ENCODE measurements around the gene EXOC6.

Gene EXOC6

GRCh38 chr10:92894081-92894655, 45.8 kb downstream of the EXOC6 start (continued):
- TF ChIP-seq TSHZ2 (CRISPR knock-in tag; IDR thresholded peaks at IDR 0.05) (no peak), GLIS3 (CRISPR knock-in tag; IDR thresholded peaks at IDR 0.05) (no peak), TOX (CRISPR knock-in tag; IDR thresholded peaks at IDR 0.05; ENCODE audit: borderline replicate concordance) (no peak)

- TF ChIP-seq, protein P1, sequence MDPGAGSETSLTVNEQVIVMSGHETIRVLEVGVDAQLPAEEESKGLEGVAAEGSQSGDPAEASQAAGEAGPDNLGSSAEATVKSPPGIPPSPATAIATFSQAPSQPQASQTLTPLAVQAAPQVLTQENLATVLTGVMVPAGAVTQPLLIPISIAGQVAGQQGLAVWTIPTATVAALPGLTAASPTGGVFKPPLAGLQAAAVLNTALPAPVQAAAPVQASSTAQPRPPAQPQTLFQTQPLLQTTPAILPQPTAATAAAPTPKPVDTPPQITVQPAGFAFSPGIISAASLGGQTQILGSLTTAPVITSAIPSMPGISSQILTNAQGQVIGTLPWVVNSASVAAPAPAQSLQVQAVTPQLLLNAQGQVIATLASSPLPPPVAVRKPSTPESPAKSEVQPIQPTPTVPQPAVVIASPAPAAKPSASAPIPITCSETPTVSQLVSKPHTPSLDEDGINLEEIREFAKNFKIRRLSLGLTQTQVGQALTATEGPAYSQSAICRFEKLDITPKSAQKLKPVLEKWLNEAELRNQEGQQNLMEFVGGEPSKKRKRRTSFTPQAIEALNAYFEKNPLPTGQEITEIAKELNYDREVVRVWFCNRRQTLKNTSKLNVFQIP (CRISPR knock-in tag; IDR thresholded peaks at IDR 0.05; ENCODE audit: borderline replicate concordance, low read depth): no peak
- TF ChIP-seq ZFP3 (CRISPR knock-in tag; IDR thresholded peaks at IDR 0.05) (no peak), SNAI2 (CRISPR knock-in tag; IDR thresholded peaks at IDR 0.05) (no peak), ARNTL (CRISPR knock-in tag; IDR thresholded peaks at IDR 0.05; ENCODE audit: borderline replicate concordance, low read depth) (no peak)
- no peak for ATAC-seq
These were observed 49.6 kb downstream of the EXOC6 start for GRCh38 chr10:92897916-92898315.

DNA sequence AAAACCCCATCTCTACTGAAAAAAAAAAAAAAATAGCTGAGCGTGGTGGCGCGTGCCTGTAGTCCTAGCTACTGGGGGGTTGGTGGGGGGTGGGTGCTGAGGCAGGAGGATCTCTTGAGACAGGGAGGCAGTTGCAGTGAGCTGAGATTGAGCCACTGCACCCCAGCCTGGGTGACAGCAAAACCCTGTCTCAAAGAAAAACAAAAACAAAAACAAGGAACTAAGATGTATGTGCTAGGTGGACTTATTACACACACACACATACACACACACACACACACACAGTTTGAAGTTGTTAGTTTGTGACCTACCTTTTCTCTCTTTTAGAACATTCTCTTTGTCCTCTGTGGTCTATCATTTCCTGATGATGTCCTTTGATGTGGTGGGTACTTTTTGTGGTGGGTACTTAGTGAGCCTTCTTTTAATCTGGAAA, 53.5 kb downstream of the EXOC6 start:
- no peak for ATAC-seq

DNA sequence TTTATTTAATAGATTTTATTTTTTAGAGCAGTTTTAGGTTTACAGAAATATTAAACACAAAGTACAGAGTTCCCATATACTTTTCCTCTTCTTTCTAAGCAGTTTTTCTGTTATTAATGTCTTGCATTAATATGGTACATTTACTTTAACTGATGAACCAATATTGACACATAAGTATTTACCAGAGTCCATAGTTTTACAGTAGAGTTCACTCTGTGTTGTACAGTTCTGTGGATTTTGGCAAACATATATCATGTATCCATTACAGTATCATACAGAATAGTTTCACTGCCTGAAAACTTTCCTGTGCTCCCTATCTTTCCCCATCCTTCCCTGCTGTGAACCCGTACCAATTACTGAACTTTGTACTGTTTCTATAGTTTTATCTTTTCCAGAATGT, 55.3 kb downstream of the EXOC6 start:
- no peak for ATAC-seq

More for the DNA sequence above, 53.5 kb downstream of the EXOC6 start:
- TF ChIP-seq BACH2 (CRISPR knock-in tag; IDR thresholded peaks at IDR 0.05; ENCODE audit: borderline replicate concordance) (no peak), OSR1 (CRISPR knock-in tag; IDR thresholded peaks at IDR 0.05) (no peak), ZNF565 (CRISPR knock-in tag; conservative IDR thresholded peaks at IDR 0.05; ENCODE audit: low read depth) (no peak), PPARA (CRISPR knock-in tag; IDR thresholded peaks at IDR 0.05; ENCODE audit: borderline replicate concordance) (no peak)
- TF ChIP-seq, protein P2, sequence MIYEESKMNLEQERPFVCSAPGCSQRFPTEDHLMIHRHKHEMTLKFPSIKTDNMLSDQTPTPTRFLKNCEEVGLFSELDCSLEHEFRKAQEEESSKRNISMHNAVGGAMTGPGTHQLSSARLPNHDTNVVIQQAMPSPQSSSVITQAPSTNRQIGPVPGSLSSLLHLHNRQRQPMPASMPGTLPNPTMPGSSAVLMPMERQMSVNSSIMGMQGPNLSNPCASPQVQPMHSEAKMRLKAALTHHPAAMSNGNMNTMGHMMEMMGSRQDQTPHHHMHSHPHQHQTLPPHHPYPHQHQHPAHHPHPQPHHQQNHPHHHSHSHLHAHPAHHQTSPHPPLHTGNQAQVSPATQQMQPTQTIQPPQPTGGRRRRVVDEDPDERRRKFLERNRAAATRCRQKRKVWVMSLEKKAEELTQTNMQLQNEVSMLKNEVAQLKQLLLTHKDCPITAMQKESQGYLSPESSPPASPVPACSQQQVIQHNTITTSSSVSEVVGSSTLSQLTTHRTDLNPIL (CRISPR knock-in tag; IDR thresholded peaks at IDR 0.05; ENCODE audit: low read depth): no peak

GRCh38 chr10:92907280-92907679, 59.0 kb downstream of the EXOC6 start:
- no peak for ATAC-seq
- TF ChIP-seq OSR1 (CRISPR knock-in tag; IDR thresholded peaks at IDR 0.05) (no peak), CSRNP3 (CRISPR knock-in tag; IDR thresholded peaks at IDR 0.05) (no peak), GLIS3 (CRISPR knock-in tag; IDR thresholded peaks at IDR 0.05) (no peak), ZC3H10 (CRISPR knock-in tag; IDR thresholded peaks at IDR 0.05) (no peak), ZNF70 (CRISPR knock-in tag; IDR thresholded peaks at IDR 0.05) (no peak), PPARA (CRISPR knock-in tag; IDR thresholded peaks at IDR 0.05; ENCODE audit: borderline replicate concordance) (no peak)
- TF ChIP-seq, protein P3, sequence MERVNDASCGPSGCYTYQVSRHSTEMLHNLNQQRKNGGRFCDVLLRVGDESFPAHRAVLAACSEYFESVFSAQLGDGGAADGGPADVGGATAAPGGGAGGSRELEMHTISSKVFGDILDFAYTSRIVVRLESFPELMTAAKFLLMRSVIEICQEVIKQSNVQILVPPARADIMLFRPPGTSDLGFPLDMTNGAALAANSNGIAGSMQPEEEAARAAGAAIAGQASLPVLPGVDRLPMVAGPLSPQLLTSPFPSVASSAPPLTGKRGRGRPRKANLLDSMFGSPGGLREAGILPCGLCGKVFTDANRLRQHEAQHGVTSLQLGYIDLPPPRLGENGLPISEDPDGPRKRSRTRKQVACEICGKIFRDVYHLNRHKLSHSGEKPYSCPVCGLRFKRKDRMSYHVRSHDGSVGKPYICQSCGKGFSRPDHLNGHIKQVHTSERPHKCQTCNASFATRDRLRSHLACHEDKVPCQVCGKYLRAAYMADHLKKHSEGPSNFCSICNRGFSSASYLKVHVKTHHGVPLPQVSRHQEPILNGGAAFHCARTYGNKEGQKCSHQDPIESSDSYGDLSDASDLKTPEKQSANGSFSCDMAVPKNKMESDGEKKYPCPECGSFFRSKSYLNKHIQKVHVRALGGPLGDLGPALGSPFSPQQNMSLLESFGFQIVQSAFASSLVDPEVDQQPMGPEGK (CRISPR knock-in tag; IDR thresholded peaks at IDR 0.05; ENCODE audit: borderline replicate concordance): no peak
- TF ChIP-seq, protein P2 (CRISPR knock-in tag; IDR thresholded peaks at IDR 0.05; ENCODE audit: low read depth): no peak

More for the DNA sequence above, 55.3 kb downstream of the EXOC6 start:
- TF ChIP-seq TOX (CRISPR knock-in tag; IDR thresholded peaks at IDR 0.05; ENCODE audit: borderline replicate concordance) (no peak), ESRRG (CRISPR knock-in tag; IDR thresholded peaks at IDR 0.05) (no peak), CSRNP3 (CRISPR knock-in tag; IDR thresholded peaks at IDR 0.05) (no peak), RARB (CRISPR knock-in tag; IDR thresholded peaks at IDR 0.05) (no peak)
- TF ChIP-seq, protein P2 (CRISPR knock-in tag; IDR thresholded peaks at IDR 0.05; ENCODE audit: low read depth): no peak

All from SK-N-SH treated with all-trans-retinoic acid at 6 μM for 48 hours (cell line).